T-cell (primary cell): ENCODE data around the gene PLA2G12B. TPM values are rescaled to one million over a fixed set of nuclear protein-coding genes. Genes with fewer than 3 reads are reported as not detected.
"Not testable (repeated sequence)": the region's sequence is repeated elsewhere in the genome, so short reads cannot be mapped to it uniquely, and the experiment has no call there.

ENCODE experiments used
- ATAC-seq, 4 experiments: fragments of 200-7000 bp in 3 of 4; fragments of 150-1000 bp in 1 of 4; cut with Tn5 transposase; replicated peaks in 1 of 4; 1 replicate in 3 of 4; 2 replicates in 1 of 4; pipeline ENCODE4 v1.10.0; 2021; ENCODE audit warnings: moderate library complexity in 3 of 4, mild to moderate bottlenecking in 2 of 4, moderate number of reproducible peaks in 1 of 4
- CTCF ChIA-PET, 2 donors: fragments of 300-600 bp; sonication (Branson Sonifier 250); formaldehyde crosslinking; loops; one replicate each; lab custom pipeline; 2022; ENCODE audit warnings: antibody characterized with exemption in 2 of 2; lab: Charles Lee
- POLR2A ChIA-PET, 2 donors: fragments of 300-600 bp; sonication (Branson Sonifier 250); formaldehyde crosslinking; loops; one replicate each; lab custom pipeline; 2022; ENCODE audit warnings: antibody characterized with exemption in 2 of 2; lab: Charles Lee
- DNase-seq, 35 experiments: peaks; one replicate each; pipeline versions ENCODE4 v3.0.0 to v3.0.0-alpha.2; 2013 to 2023
- H3K27ac ChIP-seq: one replicate; pipeline ENCODE4 v1.5.1; 2013; ENCODE audit warnings: low read length
- H3K27me3 ChIP-seq, 2 experiments: replicated peaks in 1 of 2; 1 replicate in 1 of 2; 2 replicates in 1 of 2; pipeline versions ENCODE4 v1.6.1 to v1.7.0; 2013; ENCODE audit warnings: low read length in 1 of 2, mixed read lengths in 1 of 2; ENCODE audit not compliant: control insufficient read depth in 2 of 2, insufficient read depth in 2 of 2; ENCODE audit errors: extremely low read depth in 1 of 2
- H3K36me3 ChIP-seq, 2 donors: 1 replicate in 1 of 2; 2 replicates in 1 of 2; pipeline versions ENCODE4 v1.6.1 to v1.7.0; 2013; ENCODE audit warnings: low read length in 1 of 2; ENCODE audit not compliant: control insufficient read depth in 2 of 2, insufficient read depth in 1 of 2; ENCODE audit errors: extremely low read depth in 1 of 2
- H3K4me1 ChIP-seq, 2 experiments: 1 replicate in 1 of 2; 2 replicates in 1 of 2; pipeline versions ENCODE4 v1.6.1 to v1.7.0; 2013; ENCODE audit warnings: low read length in 2 of 2, mixed read lengths in 1 of 2; ENCODE audit not compliant: insufficient read depth in 2 of 2, control insufficient read depth in 1 of 2; ENCODE audit errors: extremely low read depth in 1 of 2
- H3K4me3 ChIP-seq, 2 donors: 1 replicate in 1 of 2; 2 replicates in 1 of 2; pipeline versions ENCODE4 v1.5.1 to v1.7.0; 2013; ENCODE audit warnings: mild to moderate bottlenecking in 2 of 2, low read length in 1 of 2, moderate library complexity in 1 of 2; ENCODE audit not compliant: control insufficient read depth in 1 of 2; ENCODE audit errors: extremely low read depth in 1 of 2
- H3K9me3 ChIP-seq: 2 replicates; pipeline ENCODE4 v1.7.0; 2013
- H3K27ac Mint-ChIP-seq, 2 donors: one replicate each; pipeline ENCODE4 v1.8.0; 2020 to 2021; ENCODE audit warnings: mild to moderate bottlenecking in 2 of 2, mixed read lengths in 2 of 2
- H3K27me3 Mint-ChIP-seq, 2 donors: one replicate each; pipeline ENCODE4 v1.8.0; 2021 to 2022; ENCODE audit warnings: mixed read lengths in 2 of 2
- H3K36me3 Mint-ChIP-seq: one replicate; pipeline ENCODE4 v1.8.0; 2021; ENCODE audit warnings: mixed read lengths
- H3K4me1 Mint-ChIP-seq, 3 donors: one replicate each; pipeline ENCODE4 v1.8.0; 2020 to 2022; ENCODE audit warnings: mixed read lengths in 3 of 3, mild to moderate bottlenecking in 1 of 3
- H3K4me3 Mint-ChIP-seq, 3 donors: one replicate each; pipeline ENCODE4 v1.8.0; 2020 to 2022; ENCODE audit warnings: mild to moderate bottlenecking in 3 of 3, mixed read lengths in 3 of 3, moderate library complexity in 3 of 3
- H3K9me3 Mint-ChIP-seq, 3 donors: one replicate each; pipeline ENCODE4 v1.8.0; 2020 to 2022; ENCODE audit warnings: mixed read lengths in 3 of 3
- WGBS: methylation state at CpG from one replicate; pipeline ENCODE4 v1.1.5; 2013; ENCODE audit warnings: missing lambda C conversion rate; ENCODE audit not compliant: insufficient coverage; 5-methylcytosine and 5-hydroxymethylcytosine counted together
- total RNA-seq, 35 experiments: library from RNA in 6 of 35; stranded (reverse) in 6 of 35; fragments of 120-200 nt in 1 of 35; gene quantifications; one replicate each; pipeline versions ENCODE4 v1.2.1 to v1.2.4 and lab custom pipeline; 2013 to 2026

PLA2G12B gene
- total RNA-seq, 5 donors from 2014 or later (not counting 1 experiment from before 2014, with no cell fraction given): not detected

GRCh38 chr10:72903941-72904446 is 50.6 kb downstream of the PLA2G12B start:
- H3K36me3 Mint-ChIP-seq, H3K4me3 Mint-ChIP-seq, H3K4me1 Mint-ChIP-seq, H3K27ac ChIP-seq, DNase-seq, H3K4me3 ChIP-seq, POLR2A ChIA-PET, H3K27me3 ChIP-seq, H3K4me1 ChIP-seq, CTCF ChIA-PET, H3K27ac Mint-ChIP-seq, H3K27me3 Mint-ChIP-seq, ATAC-seq, H3K9me3 ChIP-seq, H3K9me3 Mint-ChIP-seq, H3K36me3 ChIP-seq: not testable (repeated sequence)
- 98% methylated on average over 5 of the region's 15 CpGs for WGBS

- Mint-ChIP-seq H3K27ac (no peak overlapping the region), H3K9me3 (no peaks in the 10 kb centered on the region), H3K4me1 (no peaks in the 10 kb centered on the region), H3K36me3 (no peaks in the 10 kb centered on the region), H3K4me3 (no peak overlapping the region), H3K27me3 (peaks cover 8 to 14% of the 10 kb centered on the region in 2 donors)
- ATAC-seq (no peak), DNase-seq (no peak)
- H3K4me3 ChIP-seq: no peak overlapping the region
- no peaks in the 10 kb centered on the region for H3K4me1 ChIP-seq
- POLR2A ChIA-PET: no interaction called here
- WGBS: no CpG with 5 or more reads among the region's 1 CpG
- H3K9me3 ChIP-seq: no peaks in the 10 kb centered on the region
- no peaks in the 10 kb centered on the region for H3K36me3 ChIP-seq
- H3K27ac ChIP-seq: no peak overlapping the region
- CTCF ChIA-PET: no interaction called here
- H3K27me3 ChIP-seq: peaks cover 0 to 13% of the 10 kb centered on the region in 2 experiments
These were observed 55.1 kb downstream of the PLA2G12B start for GRCh38 chr10:72899545-72899944.

- DNase-seq (no peak), ATAC-seq (no peak)
- Histone ChIP-seq H3K4me3 (no peak overlapping the region), H3K36me3 (no peaks in the 10 kb centered on the region), H3K9me3 (no peaks in the 10 kb centered on the region), H3K4me1 (no peaks in the 10 kb centered on the region), H3K27ac (no peak overlapping the region), H3K27me3 (peaks cover 0 to 13% of the 10 kb centered on the region in 2 experiments)
- Mint-ChIP-seq H3K27me3 (peaks cover 12 to 18% of the 10 kb centered on the region in 2 donors), H3K27ac (no peak overlapping the region), H3K36me3 (no peaks in the 10 kb centered on the region), H3K4me1 (no peaks in the 10 kb centered on the region), H3K9me3 (no peaks in the 10 kb centered on the region), H3K4me3 (no peak overlapping the region)
- 91% methylated on average over 7 of the region's 10 CpGs for WGBS
- ChIA-PET POLR2A (no interaction called here), CTCF (no interaction called here)
These were observed 56.0 kb downstream of the PLA2G12B start for GRCh38 chr10:72898616-72899015.

GRCh38 chr10:72895236-72895850 is 59.3 kb downstream of the PLA2G12B start:
- H3K4me3 ChIP-seq: no peak overlapping the region
- no peaks in the 10 kb centered on the region for H3K4me1 ChIP-seq
- H3K36me3 ChIP-seq: no peaks in the 10 kb centered on the region
- H3K9me3 ChIP-seq: no peaks in the 10 kb centered on the region
- ATAC-seq (no peak), DNase-seq (no peak)
- no peak overlapping the region for H3K27ac ChIP-seq
- Mint-ChIP-seq H3K9me3 (no peaks in the 10 kb centered on the region), H3K36me3 (no peaks in the 10 kb centered on the region), H3K27me3 (peaks cover 14 to 18% of the 10 kb centered on the region in 2 donors), H3K27ac (no peak overlapping the region), H3K4me1 (no peaks in the 10 kb centered on the region), H3K4me3 (no peak overlapping the region)
- ChIA-PET CTCF (no interaction called here), POLR2A (no interaction called here)
- WGBS: 76% methylated on average over 10 of the region's 11 CpGs
- H3K27me3 ChIP-seq: peaks cover 0 to 8% of the 10 kb centered on the region in 2 experiments

GRCh38 chr10:72893136-72893798 is 61.3 kb downstream of the PLA2G12B start, which contains the start of gene OIT3:
TSS of gene OIT3 (plus strand) at chr10:72893739. CDS start at chr10:72893799, 60 bp downstream.
- Mint-ChIP-seq H3K27me3 (peaks cover 14 to 16% of the 10 kb centered on the region in 2 donors), H3K4me1 (peaks cover 0 to 2% (median 0%) of the 10 kb centered on the region in 3 donors), H3K27ac (no peak within 1 kb of the TSS), H3K9me3 (peaks cover 0 to 5% (median 0%) of the 10 kb centered on the region in 3 donors), H3K4me3 (no peak within 1 kb of the TSS), H3K36me3 (peaks cover 7% of the 10 kb centered on the region)
- no peaks in the 10 kb centered on the region for H3K36me3 ChIP-seq
- ChIA-PET CTCF (interaction anchor here in 1 of 2 donors (0.7 kb wide), 1 partner anchor 84 kb away, joined by 3 read pairs; no protein-coding TSS in a partner anchor), POLR2A (no interaction called here)
- no peak within 1 kb of the TSS for H3K27ac ChIP-seq
- DNase-seq (no peak), ATAC-seq (no peak)
- WGBS: 100% methylated on average over 1 of the region's 4 CpGs
- H3K9me3 ChIP-seq: no peaks in the 10 kb centered on the region
- no peak within 1 kb of the TSS for H3K4me3 ChIP-seq
- no peaks in the 10 kb centered on the region for H3K4me1 ChIP-seq
- H3K27me3 ChIP-seq: peaks cover 0 to 4% of the 10 kb centered on the region in 2 experiments

GRCh38 chr10:72890086-72890485 is 64.5 kb downstream of the PLA2G12B start:
- Histone ChIP-seq H3K36me3 (peaks cover 0 to 2% of the 10 kb centered on the region in 2 donors), H3K27me3 (no peaks in the 10 kb centered on the region), H3K27ac (no peak overlapping the region), H3K9me3 (no peaks in the 10 kb centered on the region), H3K4me3 (no peak overlapping the region), H3K4me1 (peaks cover 4 to 7% of the 10 kb centered on the region in 2 experiments)
- peaks cover 7 to 9% of the 10 kb centered on the region in 2 donors for H3K27me3 Mint-ChIP-seq
- ChIA-PET CTCF (no interaction called here), POLR2A (no interaction called here)
- peaks cover 8 to 12% (median 10%) of the 10 kb centered on the region in 3 donors for H3K4me1 Mint-ChIP-seq
- H3K4me3 Mint-ChIP-seq: no peak overlapping the region
- peaks cover 0 to 5% (median 0%) of the 10 kb centered on the region in 3 donors for H3K9me3 Mint-ChIP-seq
- no peak overlapping the region for H3K27ac Mint-ChIP-seq
- no peak for ATAC-seq
- DNase-seq: no peak
- H3K36me3 Mint-ChIP-seq: peaks cover 30% of the 10 kb centered on the region
- WGBS: 100% methylated on average over 1 of the region's 2 CpGs
